HG03378 (cell line): ENCODE measurements around the gene RHOBTB1.
"Not testable (repeated sequence)": the region's sequence is repeated elsewhere in the genome, so short reads cannot be mapped to it uniquely, and the experiment has no call there.

ENCODE experiments used
- ATAC-seq: cut with Tn5 transposase; IDR thresholded peaks from one replicate; pipeline ENCODE4 v1.9.1; 2021; ENCODE audit warnings: mild to moderate bottlenecking, moderate library complexity; ENCODE audit not compliant: unreplicated experiment

Gene RHOBTB1

GRCh38 chr10:60869652-60870415 is 74.2 kb downstream of the RHOBTB1 start:
- no peak for ATAC-seq

GRCh38 chr10:60868946-60869345 is 75.0 kb downstream of the RHOBTB1 start:
- ATAC-seq, result no peak

GRCh38 chr10:60865198-60865783 is 78.7 kb downstream of the RHOBTB1 start:
- no peak for ATAC-seq

- ATAC-seq, result no peak
These were observed 80.2 kb downstream of the RHOBTB1 start for GRCh38 chr10:60863796-60864195.

GRCh38 chr10:60862517-60862916 is 81.5 kb downstream of the RHOBTB1 start:
- no peak for ATAC-seq

DNA sequence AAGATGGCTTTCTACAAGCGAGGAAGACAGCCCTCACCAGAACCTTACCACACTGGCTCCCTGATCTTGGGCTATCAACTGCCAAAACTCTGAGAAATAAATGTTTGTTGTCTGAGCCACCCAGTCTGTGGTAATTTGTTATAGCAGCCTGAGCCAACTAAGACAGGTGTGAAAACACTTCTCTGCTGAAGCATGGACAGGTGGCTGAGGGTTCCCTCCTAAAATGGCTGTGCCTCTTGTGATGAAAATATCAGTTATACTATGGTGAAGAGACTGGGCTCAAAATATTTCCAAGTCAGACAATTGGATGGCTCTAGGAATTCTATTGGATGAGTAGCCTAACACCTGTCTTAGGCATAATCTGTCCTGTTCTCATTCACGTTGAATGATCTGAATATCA is 87.6 kb downstream of the RHOBTB1 start:
- ATAC-seq, result no peak

GRCh38 chr10:60853637-60854036 is 90.3 kb downstream of the RHOBTB1 start:
- no peak for ATAC-seq

GRCh38 chr10:60853107-60853506 is 90.9 kb downstream of the RHOBTB1 start:
- no peak for ATAC-seq

DNA sequence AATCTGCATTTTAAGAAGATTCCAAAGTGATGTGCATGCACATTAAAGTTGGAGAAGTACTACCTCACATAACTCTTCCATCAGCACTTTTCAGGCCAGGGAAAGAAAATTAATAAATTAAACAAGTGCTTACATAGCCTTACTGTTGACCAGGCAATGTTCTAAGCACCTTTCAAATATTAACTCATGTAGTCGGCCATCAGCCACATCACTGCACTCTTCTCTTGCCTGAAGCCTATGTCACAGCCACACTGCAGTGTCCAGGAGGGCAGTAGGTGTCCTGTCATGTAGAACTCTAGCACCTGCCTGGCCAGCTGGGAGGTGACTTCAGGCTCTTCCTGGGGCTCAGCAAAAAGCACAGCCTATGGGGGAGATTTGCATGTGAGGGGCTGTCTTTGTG is 94.2 kb downstream of the RHOBTB1 start:
- ATAC-seq, result no peak

DNA sequence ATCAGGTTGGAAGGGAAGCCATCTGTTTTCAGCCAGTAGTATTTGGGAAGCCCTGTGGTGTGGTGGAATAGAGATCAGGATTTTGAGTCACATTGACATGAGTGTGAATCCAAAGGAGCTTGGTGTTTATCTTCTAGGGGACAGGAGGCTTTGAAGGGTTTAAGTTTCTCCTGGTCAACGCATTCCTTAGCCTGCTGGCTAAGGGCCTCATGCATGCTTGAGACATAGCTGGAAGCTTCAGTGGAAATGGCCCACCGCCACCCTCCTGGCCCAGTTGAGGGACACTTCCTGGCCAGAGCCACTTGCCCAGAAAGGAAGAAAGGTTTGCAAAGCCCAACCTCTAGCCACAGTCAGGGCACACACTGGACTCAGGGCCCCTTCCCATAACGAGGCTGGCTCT is 94.8 kb downstream of the RHOBTB1 start:
- ATAC-seq, result no peak

DNA sequence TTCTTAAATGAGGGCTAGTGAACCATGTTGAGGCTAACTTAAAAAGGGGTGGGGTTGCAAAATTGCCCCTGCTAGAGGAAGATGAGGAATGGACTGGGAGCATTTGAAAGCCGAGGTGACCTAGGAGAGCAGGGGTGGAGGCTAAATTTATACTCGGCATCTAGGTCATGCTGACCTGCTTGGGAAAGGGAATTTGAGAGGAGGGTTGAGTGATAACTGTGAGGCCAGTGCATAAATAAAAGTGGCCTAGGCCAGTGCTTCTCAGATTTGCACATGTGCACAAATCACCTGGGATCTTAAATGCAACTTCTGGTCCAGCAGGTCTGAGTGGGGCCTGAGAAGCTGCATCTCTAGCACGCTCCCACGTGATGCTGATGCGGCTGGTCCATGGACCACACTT is 95.3 kb downstream of the RHOBTB1 start:
- no peak for ATAC-seq

DNA sequence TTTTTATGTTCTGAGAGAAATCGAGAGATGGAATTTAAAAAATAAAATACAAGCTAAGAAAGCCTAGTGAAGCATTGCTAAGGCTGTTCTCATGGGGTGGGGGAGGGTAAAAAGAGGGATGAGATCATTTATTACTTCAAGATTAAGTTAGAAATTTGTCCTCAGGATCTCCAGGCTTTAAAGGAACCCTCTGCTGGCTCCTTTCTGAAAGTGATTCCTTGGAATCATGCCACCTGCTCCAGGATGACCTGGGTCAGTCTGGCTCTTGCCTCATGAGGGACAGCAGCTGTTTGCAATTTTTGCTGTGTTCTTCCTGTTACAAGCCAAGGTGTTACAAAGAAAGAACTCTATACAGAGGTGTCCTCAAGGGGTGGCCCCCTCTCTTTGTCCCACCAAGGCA is 95.9 kb downstream of the RHOBTB1 start:
- ATAC-seq, result no peak

DNA sequence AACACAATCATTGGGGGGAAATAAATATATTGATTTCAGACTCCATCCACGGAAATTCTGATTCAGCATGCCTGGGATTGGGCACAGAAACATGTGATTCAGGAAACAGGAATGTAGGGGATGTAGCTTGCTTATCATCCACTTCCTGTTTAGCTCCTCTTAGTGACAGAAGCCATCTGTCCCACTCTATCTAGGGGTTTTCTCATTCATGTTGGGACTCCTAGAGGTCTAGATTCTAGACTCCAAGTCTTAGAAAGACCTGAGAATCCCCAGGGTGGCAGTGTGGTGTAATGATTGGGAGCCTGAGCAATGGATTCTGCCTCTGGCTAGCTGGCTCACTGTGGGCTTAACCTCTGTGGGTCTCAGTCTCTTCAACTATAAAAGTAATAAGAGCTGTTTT is 97.8 kb downstream of the RHOBTB1 start:
- no peak for ATAC-seq

DNA sequence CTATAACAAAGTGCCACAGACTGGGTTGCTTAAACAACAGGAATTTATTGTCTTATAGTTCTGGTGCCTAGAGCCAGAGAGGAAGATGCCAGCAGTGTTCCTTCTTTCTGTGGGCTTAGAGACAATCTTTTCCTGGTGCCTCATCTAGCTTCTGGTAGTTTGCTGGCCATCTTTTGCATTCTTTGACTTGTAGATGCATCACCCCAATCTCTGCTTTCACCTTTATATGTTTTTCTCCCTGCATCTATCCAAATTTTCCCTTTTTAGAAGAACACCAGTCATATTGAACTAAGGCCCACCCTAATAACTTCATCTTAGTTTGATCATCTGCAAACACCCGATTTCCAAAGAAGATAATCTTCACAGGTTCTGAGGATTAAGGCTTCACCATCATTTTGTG is 98.9 kb downstream of the RHOBTB1 start:
- no peak for ATAC-seq

DNA sequence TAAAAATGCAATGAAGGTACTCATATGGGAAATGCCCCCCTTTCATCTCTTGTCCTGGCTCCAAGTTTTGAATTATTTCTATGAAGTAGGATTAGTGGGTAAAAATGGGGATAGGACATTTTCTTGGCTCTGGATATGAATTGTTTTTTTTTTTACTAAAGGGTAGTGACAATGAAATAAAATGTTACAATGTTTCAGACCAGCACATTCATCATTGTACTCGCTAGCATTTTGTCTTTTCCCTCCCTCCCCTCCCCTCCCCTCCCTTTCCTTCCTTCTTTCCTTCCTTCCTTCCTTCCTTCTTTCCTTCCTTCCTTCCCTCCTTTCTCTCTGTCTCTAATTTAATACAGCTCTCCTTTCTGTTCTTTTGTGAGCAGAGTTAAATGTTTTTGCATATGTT is 101.3 kb downstream of the RHOBTB1 start:
- ATAC-seq, result no peak

DNA sequence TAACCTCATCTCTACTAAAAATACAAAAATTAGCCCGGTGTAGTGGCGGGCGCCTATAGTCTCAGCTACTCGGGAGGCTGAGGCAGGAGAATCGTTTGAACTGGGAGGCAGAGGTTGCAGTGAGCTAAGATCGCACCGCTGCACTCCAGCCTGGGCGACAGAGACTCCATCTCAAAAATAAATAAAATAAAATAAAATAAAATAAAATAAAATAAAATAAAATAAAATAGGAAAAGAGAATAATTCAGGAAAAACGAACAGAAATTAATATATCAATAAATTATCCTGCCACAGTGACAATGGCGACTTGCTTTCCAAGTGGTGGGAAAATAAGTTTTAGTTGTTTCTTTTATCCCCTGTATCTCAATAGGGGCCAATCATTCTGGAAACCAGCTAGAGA is 102.8 kb downstream of the RHOBTB1 start:
- ATAC-seq, result not testable (repeated sequence)

- no peak for ATAC-seq
These were observed 108.9 kb downstream of the RHOBTB1 start for GRCh38 chr10:60835049-60835448.

GRCh38 chr10:60834401-60834800 is 109.6 kb downstream of the RHOBTB1 start:
- ATAC-seq, result no peak

- ATAC-seq, result not testable (repeated sequence)
These were observed 111.8 kb downstream of the RHOBTB1 start for GRCh38 chr10:60832136-60832535.

DNA sequence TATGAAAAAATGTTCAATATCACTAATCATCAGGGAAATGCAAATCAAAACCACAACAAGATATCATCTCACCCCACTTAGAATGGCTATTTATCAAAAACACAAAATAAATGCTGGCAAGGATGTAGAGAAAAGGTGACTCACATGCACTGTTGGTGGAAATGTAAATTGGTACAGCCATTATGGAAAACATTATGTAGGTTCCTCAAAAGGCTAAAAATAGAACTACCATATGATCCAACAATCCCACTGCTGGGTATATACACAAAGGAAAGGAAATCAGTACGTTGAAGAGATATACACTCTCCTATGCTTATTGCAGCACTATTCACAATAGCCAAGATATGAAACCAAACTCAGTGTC is 115.5 kb downstream of the RHOBTB1 start:
- no peak for ATAC-seq

DNA sequence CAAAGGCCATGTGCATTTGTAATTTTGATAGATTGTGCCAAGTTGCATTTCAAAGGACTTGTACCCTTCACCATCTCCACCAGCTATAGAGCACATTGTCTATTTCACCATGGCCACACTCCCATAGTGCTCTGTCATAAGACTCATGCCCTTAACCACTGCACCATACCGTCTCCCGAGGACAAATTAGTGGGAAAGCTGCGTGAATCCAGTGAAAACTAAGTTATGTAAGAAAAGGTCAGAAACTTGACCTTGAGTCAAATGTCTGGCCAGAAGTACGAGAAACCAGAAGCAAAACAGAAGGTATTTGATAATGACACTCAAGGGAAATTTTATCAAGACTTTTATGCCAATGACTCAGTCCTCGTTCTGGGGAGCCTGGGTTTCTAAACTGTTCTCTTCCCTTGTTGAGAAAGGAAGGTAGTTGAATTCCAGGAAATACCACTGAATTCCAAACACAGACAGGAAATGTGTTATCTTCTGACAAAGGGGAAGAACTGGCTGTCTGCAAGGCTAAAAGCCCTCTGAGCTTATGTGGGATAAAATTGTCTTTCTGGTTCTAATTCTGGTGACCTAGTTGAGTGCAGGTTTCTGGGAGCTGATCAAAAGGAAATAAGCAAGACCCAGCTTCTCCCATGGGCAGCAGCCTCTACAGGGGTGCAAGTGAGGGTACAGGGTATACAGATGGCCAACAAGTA is 116.0 kb downstream of the RHOBTB1 start:
- no peak for ATAC-seq

DNA sequence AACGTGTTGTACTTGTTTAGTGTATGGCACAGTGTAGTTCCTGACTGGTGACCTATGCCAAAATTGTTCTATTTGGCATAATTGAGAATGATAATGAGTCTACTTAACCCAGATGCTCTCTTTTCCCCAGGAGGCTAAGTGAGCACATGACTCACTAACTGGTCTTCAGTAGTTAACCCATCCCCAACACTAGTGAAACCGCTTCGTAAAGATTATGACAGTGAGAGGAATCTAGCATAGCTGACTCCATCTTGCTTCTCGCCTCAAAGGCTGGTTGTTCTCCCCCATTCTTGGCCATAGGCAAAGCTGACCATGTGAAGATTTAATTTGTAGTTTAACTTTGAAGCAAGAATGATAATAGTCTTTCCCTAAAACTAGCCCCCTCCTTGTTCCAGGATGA is 118.5 kb downstream of the RHOBTB1 start:
- no peak for ATAC-seq
